ENCODE data around the gene IL5. TPM values are rescaled to one million over a fixed set of nuclear protein-coding genes. Genes with fewer than 3 reads are reported as not detected.
A peak's percentile ranks its signal among the peaks of the same experiment; 100 is the strongest.

The IL5 gene
- total RNA-seq, 1 donor from 2014 or later: not detected

GRCh38 chr5:132498152-132498551 lies 45.2 kb downstream of the IL5 start:
- DNase-seq: no peak

DNA sequence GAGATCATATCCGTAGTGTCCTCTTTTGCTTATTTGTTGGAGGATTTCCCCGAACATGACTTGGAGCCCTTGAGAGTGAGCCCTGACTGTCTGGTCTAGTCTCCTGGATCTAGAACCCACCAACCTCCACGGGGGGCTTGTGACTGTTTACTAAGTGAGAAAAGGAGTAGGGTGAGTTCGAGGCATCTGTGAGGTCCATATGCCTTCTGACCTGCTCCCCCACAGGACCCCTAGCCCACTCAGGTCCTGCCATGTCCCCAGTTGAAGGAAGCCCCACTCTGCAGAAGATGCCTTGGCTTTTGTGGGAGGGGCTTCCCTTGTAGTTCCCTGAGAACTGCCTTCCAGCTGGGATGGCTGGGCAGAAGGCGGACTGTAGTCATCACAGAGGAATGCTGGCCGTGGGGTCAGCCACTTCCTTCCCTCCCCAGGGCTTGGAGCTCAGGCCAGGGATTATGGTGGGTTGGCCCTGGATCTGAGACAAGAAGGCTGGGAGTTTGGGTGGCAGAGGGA lies 45.8 kb downstream of the IL5 start:
- DNase-seq: peak; percentile 27

GRCh38 chr5:132496631-132497487 lies 46.5 kb downstream of the IL5 start:
- peak; percentile 61 for DNase-seq

- DNase-seq: peak; percentile 78
Measured at GRCh38 chr5:132496191-132496630, 47.1 kb downstream of the IL5 start.

GRCh38 chr5:132495667-132496190 lies 47.6 kb downstream of the IL5 start:
- peak; percentile 76 for DNase-seq

- no peak for DNase-seq
Measured at GRCh38 chr5:132493821-132494220, 49.5 kb downstream of the IL5 start.

- no peak for DNase-seq
Measured at GRCh38 chr5:132493241-132493640, 50.1 kb downstream of the IL5 start.

DNA sequence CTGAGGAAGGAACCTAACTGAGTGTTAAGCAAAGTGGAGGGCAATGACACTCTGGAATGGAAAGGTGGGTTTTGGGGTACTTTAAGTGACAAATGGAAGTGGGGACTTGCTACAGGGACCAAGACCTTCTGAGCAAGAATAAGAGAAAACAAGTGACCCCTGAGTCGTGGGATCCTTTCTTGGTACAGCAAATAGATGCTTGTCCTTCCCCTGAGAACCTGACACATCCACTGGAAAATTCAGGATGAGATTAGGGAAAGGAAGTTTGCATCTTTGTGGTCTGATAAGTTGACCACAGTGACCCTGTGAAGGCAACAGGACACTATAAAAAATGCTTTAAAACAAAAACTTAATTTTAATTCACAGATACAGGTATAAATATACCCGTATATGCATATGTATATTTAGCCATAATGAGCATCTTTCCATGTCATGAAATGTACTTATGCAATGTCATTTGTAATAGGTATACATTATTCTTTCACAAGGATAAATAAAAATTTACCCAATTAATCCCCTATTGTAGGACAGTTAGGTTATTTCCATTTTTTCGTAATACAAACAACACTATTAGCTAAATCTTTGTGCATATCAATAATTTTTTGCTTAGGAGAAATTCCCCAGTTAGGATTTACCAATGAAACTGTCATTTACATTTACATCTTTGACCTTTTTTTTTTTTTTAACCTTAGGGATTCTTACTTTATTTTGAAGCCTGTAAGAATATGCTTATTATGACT lies 50.8 kb downstream of the IL5 start:
- DNase-seq: no peak

Other genes starting within 250 kb of the IL5 start
- gene SLC22A4, start 249.1 kb downstream of the IL5 start, total RNA-seq: 2.6 TPM
- gene SLC22A5, start 173.8 kb downstream of the IL5 start, total RNA-seq: 6.1 TPM
- 11.0 TPM for gene IRF1, start 52.7 kb downstream of the IL5 start, total RNA-seq
- gene RAD50, start 13.5 kb upstream of the IL5 start, total RNA-seq: 30.8 TPM
- gene IL13, start 114.7 kb upstream of the IL5 start, total RNA-seq: 0.10 TPM
- not detected for gene IL4, start 130.5 kb upstream of the IL5 start, total RNA-seq
- 12.0 TPM for gene KIF3A, start 194.0 kb upstream of the IL5 start, total RNA-seq
- 0.30 TPM for gene CCNI2, start 203.9 kb upstream of the IL5 start, total RNA-seq
- 45.1 TPM for gene SEPTIN8, start 233.7 kb upstream of the IL5 start, total RNA-seq